CD14-positive monocyte (primary cell): ENCODE measurements around the gene KCNK13. TPM values are rescaled to one million over a fixed set of nuclear protein-coding genes. Genes with fewer than 3 reads are reported as not detected.

Experiments used
- DNase-seq, 3 donors: peaks; one replicate each; pipeline ENCODE4 v3.0.0-alpha.2; 2011 to 2022
- H2AFZ ChIP-seq: 2 replicates; pipeline ENCODE4 v1.6.0; 2012; ENCODE audit warnings: mild to moderate bottlenecking, low read depth, low read length, inconsistent platforms; ENCODE audit not compliant: insufficient read depth, poor library complexity, severe bottlenecking
- H3K27ac ChIP-seq, 2 donors: 1 replicate in 1 of 2; 2 replicates in 1 of 2; pipeline ENCODE4 v1.5.1; 2012 to 2013; ENCODE audit warnings: low read length in 2 of 2, control low read depth in 1 of 2, inconsistent platforms in 1 of 2, low read depth in 1 of 2, mild to moderate bottlenecking in 1 of 2
- H3K27me3 ChIP-seq, 2 donors: one replicate each; pipeline versions ENCODE4 v1.6.0 to v1.6.1; 2011 to 2013; ENCODE audit warnings: low read length in 2 of 2; ENCODE audit not compliant: control insufficient read depth in 2 of 2, insufficient read depth in 2 of 2
- H3K36me3 ChIP-seq, 2 donors: replicated peaks in 1 of 2; 1 replicate in 1 of 2; 2 replicates in 1 of 2; pipeline versions ENCODE4 v1.5.1 to v1.6.1; 2012 to 2013; ENCODE audit warnings: low read length in 2 of 2, control low read depth in 1 of 2, inconsistent platforms in 1 of 2, mild to moderate bottlenecking in 1 of 2; ENCODE audit not compliant: insufficient read depth in 2 of 2, control insufficient read depth in 1 of 2
- H3K4me1 ChIP-seq, 2 donors: 1 replicate in 1 of 2; 2 replicates in 1 of 2; pipeline versions ENCODE4 v1.5.1 to v1.6.1; 2012 to 2013; ENCODE audit warnings: low read length in 2 of 2, control low read depth in 1 of 2, inconsistent platforms in 1 of 2, mild to moderate bottlenecking in 1 of 2, moderate library complexity in 1 of 2; ENCODE audit not compliant: insufficient read depth in 2 of 2, control insufficient read depth in 1 of 2
- H3K4me2 ChIP-seq: replicated peaks from 2 replicates; pipeline ENCODE3; 2012; ENCODE audit warnings: low read length, moderate library complexity, mild to moderate bottlenecking; ENCODE audit not compliant: poor library complexity, severe bottlenecking; ENCODE audit errors: extremely low read depth
- H3K4me3 ChIP-seq, 3 experiments: fragments of 200-600 bp in 1 of 3; sonication (generic) in 1 of 3; replicated peaks in 1 of 3; 1 replicate in 2 of 3; 2 replicates in 1 of 3; pipeline ENCODE4 v1.5.1; 2011 to 2013; ENCODE audit warnings: low read length in 3 of 3, mild to moderate bottlenecking in 3 of 3, control low read depth in 2 of 3, low read depth in 2 of 3, inconsistent platforms in 1 of 3, moderate library complexity in 1 of 3
- H3K79me2 ChIP-seq: 2 replicates; pipeline ENCODE4 v1.6.0; 2012; ENCODE audit warnings: mild to moderate bottlenecking, control low read depth, inconsistent platforms, low read length, moderate library complexity; ENCODE audit not compliant: insufficient read depth
- H3K9ac ChIP-seq: 2 replicates; pipeline ENCODE4 v1.6.0; 2017; ENCODE audit warnings: low read length, mild to moderate bottlenecking; ENCODE audit not compliant: insufficient read depth, poor library complexity, severe bottlenecking
- H3K9me3 ChIP-seq, 2 donors: replicated peaks in 1 of 2; 1 replicate in 1 of 2; 2 replicates in 1 of 2; pipeline versions ENCODE4 v1.5.1 to v1.6.1; 2012 to 2013; ENCODE audit warnings: low read length in 2 of 2, control low read depth in 1 of 2; ENCODE audit not compliant: control insufficient read depth in 1 of 2, insufficient read depth in 1 of 2
- H4K20me1 ChIP-seq: 2 replicates; pipeline ENCODE4 v1.6.0; 2012; ENCODE audit warnings: mild to moderate bottlenecking, low read length, control low read depth, moderate library complexity; ENCODE audit not compliant: insufficient read depth
- H3K27ac Mint-ChIP-seq, 7 donors: one replicate each; pipeline ENCODE4 v1.8.0; 2020; ENCODE audit warnings: mild to moderate bottlenecking in 7 of 7, mixed read lengths in 7 of 7, moderate library complexity in 6 of 7, inconsistent platforms in 2 of 7
- H3K27me3 Mint-ChIP-seq, 3 donors: one replicate each; pipeline ENCODE4 v1.8.0; 2021 to 2022; ENCODE audit warnings: low read depth in 3 of 3, mild to moderate bottlenecking in 3 of 3, mixed read lengths in 3 of 3, moderate library complexity in 3 of 3, inconsistent platforms in 1 of 3
- H3K36me3 Mint-ChIP-seq, 2 donors: one replicate each; pipeline ENCODE4 v1.8.0; 2020; ENCODE audit warnings: mixed read lengths in 2 of 2, inconsistent platforms in 1 of 2, mild to moderate bottlenecking in 1 of 2
- H3K4me1 Mint-ChIP-seq: one replicate; pipeline ENCODE4 v1.8.0; 2020; ENCODE audit warnings: mild to moderate bottlenecking, mixed read lengths
- H3K4me3 Mint-ChIP-seq, 2 donors: one replicate each; pipeline ENCODE4 v1.8.0; 2020; ENCODE audit warnings: mild to moderate bottlenecking in 2 of 2, mixed read lengths in 2 of 2, moderate library complexity in 1 of 2
- H3K9me3 Mint-ChIP-seq, 7 donors: one replicate each; pipeline ENCODE4 v1.8.0; 2020 to 2022; ENCODE audit warnings: mixed read lengths in 7 of 7, mild to moderate bottlenecking in 6 of 7, moderate library complexity in 6 of 7, inconsistent platforms in 2 of 7
- CTCF ChIP-seq: fragments of 200-600 bp; IDR thresholded peaks from one replicate; pipeline ENCODE4 v1.8.0; 2022; ENCODE audit warnings: antibody characterized with exemption, mild to moderate bottlenecking
- WGBS: methylation state at CpG from one replicate; pipeline ENCODE4 v1.1.5; 2013; ENCODE audit warnings: missing lambda C conversion rate; ENCODE audit not compliant: insufficient coverage; 5-methylcytosine and 5-hydroxymethylcytosine counted together
- intact Hi-C, 2 donors: fragments of 100-400 bp; cut with micrococcal nuclease; formaldehyde crosslinking; loops; one replicate each; pipeline versions ENCODE4 v1.15.0 to v1.15.1; 2023
- polyA plus RNA-seq, 3 donors: library from polyadenylated mRNA; depleted of rRNA in 1 of 3; unstranded in 2 of 3; stranded (reverse) in 1 of 3; fragments of 300-500 nt in 2 of 3; fragments of >200 nt in 1 of 3; fragmentation: Illumina TruSeq in 2 of 3; gene quantifications; 1 replicate in 2 of 3; 2 replicates in 1 of 3; pipeline ENCODE4 v1.2.3, GENCODE V29; 2012 to 2021

Gene KCNK13
- polyA plus RNA-seq, 3 donors = 1.6 to 4.2 (median 2.9) TPM

GRCh38 chr14:90132821-90133570 lies 71.2 kb downstream of the KCNK13 start:
- Histone ChIP-seq H3K4me1 (peaks cover 0 to 3% of the 10 kb centered on the region in 2 donors), H4K20me1 (peaks cover 5% of the 10 kb centered on the region), H2AFZ (no peak overlapping the region), H3K4me2 (no peak overlapping the region), H3K9ac (no peak overlapping the region), H3K27ac (no peak overlapping the region), H3K27me3 (no peaks in the 10 kb centered on the region), H3K79me2 (no peaks in the 10 kb centered on the region), H3K9me3 (no peaks in the 10 kb centered on the region), H3K4me3 (no peak overlapping the region), H3K36me3 (no peaks in the 10 kb centered on the region)
- no peak overlapping the region for H3K4me3 Mint-ChIP-seq
- peaks cover 10% of the 10 kb centered on the region for H3K4me1 Mint-ChIP-seq
- H3K36me3 Mint-ChIP-seq = peaks cover 3 to 13% of the 10 kb centered on the region in 2 donors
- intact Hi-C loops = no loop called here
- no peaks in the 10 kb centered on the region for H3K9me3 Mint-ChIP-seq
- H3K27me3 Mint-ChIP-seq = peaks cover 0 to 16% (median 7%) of the 10 kb centered on the region in 3 donors
- no peak overlapping the region for H3K27ac Mint-ChIP-seq
- whole genome bisulfite sequencing = 86% methylated on average over 4 of the region's 10 CpGs
- TF ChIP-seq CTCF = no peak
- DNase-seq = no peak

GRCh38 chr14:90136904-90137303 lies 75.1 kb downstream of the KCNK13 start:
- no peak overlapping the region for H3K27ac Mint-ChIP-seq
- Histone ChIP-seq H3K79me2 (no peaks in the 10 kb centered on the region), H2AFZ (no peak overlapping the region), H3K9ac (no peak overlapping the region), H3K9me3 (no peaks in the 10 kb centered on the region), H4K20me1 (peaks cover 13% of the 10 kb centered on the region), H3K4me1 (peaks cover 0 to 3% of the 10 kb centered on the region in 2 donors), H3K4me2 (no peak overlapping the region), H3K27ac (no peak overlapping the region), H3K27me3 (no peaks in the 10 kb centered on the region), H3K36me3 (no peaks in the 10 kb centered on the region), H3K4me3 (no peak overlapping the region)
- peaks cover 5 to 11% (median 9%) of the 10 kb centered on the region in 3 donors for H3K27me3 Mint-ChIP-seq
- H3K9me3 Mint-ChIP-seq = peaks cover 0 to 2% (median 0%) of the 10 kb centered on the region in 7 donors
- intact Hi-C loops = no loop called here
- TF ChIP-seq CTCF = no peak
- H3K4me3 Mint-ChIP-seq = no peak overlapping the region
- no peak for DNase-seq
- peaks cover 10% of the 10 kb centered on the region for H3K4me1 Mint-ChIP-seq
- WGBS = 86% methylated on average over 3 of the region's 4 CpGs
- peaks cover 3 to 13% of the 10 kb centered on the region in 2 donors for H3K36me3 Mint-ChIP-seq
